GM12874 (cell line): ENCODE data around the gene MSH4.

Experiments
- TF ChIP-seq, protein P1 (sequence below): IDR thresholded peaks from 2 replicates; pipeline ENCODE4 v1.5.1; 2011; ENCODE audit warnings: low read depth, mild to moderate bottlenecking, control low read depth, low read length, moderate library complexity; ENCODE audit not compliant: insufficient read depth

MSH4 gene

DNA sequence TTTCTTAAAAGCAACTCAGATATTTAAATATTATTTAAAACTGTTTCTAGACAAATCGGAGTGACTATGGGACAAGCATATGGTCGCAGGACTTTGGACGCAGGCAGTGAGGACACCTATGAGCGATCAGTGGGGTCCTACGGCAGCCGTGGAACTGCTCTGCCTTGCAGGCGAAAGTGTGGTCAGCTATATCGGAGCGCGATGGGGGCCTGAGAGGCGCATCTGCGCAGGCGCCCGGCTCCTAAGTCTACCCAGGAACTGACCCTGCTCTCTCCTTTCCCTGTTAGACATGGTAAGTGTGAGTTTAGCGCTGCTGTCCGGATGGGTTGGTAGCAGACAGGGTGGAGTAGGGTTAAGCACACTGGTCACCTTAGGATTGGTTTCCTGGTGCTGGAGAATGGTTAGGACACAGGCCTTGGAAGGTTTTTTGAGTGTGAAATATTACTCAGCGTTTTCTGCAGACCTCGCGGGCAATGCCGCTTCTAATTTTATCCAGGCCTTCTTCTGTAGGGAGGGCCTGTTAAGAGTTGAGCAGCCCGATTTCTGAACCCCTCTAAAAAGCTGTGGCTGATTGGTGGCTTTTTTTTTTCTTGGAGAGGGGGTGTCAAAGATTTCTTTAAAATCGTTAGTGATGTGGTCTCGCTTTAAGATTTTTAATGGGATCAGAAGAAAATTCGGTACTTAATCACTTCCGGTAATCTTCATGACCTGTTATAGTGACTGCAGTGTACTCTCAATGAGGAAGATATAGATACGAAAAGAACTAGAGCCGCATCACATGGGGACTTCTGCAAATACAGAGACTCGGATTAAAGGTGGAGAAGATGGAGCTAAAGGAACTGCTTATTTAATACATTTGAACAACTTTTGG is 10.5 kb upstream of the MSH4 start, which contains the start of gene RABGGTB:
RABGGTB (plus strand) TSS at position 274 of the 871 bp plus-strand sequence; CDS start at position 290, 16 bp downstream.
- TF ChIP-seq, protein P1, sequence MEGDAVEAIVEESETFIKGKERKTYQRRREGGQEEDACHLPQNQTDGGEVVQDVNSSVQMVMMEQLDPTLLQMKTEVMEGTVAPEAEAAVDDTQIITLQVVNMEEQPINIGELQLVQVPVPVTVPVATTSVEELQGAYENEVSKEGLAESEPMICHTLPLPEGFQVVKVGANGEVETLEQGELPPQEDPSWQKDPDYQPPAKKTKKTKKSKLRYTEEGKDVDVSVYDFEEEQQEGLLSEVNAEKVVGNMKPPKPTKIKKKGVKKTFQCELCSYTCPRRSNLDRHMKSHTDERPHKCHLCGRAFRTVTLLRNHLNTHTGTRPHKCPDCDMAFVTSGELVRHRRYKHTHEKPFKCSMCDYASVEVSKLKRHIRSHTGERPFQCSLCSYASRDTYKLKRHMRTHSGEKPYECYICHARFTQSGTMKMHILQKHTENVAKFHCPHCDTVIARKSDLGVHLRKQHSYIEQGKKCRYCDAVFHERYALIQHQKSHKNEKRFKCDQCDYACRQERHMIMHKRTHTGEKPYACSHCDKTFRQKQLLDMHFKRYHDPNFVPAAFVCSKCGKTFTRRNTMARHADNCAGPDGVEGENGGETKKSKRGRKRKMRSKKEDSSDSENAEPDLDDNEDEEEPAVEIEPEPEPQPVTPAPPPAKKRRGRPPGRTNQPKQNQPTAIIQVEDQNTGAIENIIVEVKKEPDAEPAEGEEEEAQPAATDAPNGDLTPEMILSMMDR = no peak

DNA sequence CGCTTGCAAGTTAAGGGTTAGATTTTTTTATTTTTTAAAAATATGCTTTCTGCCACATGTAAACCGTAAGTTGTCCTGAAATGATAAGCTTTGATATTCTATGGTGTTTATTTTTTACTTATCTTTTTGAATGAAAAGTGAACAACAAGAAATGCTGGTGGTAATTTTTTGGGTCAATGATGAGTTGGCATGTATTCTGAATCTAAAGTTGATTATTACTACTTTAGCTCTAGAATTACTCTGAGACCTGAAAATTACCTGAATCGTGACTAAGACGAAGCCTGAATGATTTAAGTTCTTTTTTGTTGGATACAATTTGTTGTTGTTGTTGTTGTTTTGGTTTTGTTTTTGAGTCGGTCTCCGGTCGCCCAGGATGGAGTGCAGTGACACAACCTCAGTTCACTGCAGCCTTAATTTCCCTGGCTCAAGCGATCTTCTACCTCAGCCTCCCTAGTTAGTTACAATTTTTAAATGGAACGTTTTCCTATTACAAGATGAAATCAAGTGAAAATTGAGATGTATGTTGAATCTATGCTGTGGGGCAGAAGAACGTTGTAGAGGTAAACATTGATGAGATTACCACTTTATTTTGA is 9.7 kb upstream of the MSH4 start:
- TF ChIP-seq, protein P1 = no peak

DNA sequence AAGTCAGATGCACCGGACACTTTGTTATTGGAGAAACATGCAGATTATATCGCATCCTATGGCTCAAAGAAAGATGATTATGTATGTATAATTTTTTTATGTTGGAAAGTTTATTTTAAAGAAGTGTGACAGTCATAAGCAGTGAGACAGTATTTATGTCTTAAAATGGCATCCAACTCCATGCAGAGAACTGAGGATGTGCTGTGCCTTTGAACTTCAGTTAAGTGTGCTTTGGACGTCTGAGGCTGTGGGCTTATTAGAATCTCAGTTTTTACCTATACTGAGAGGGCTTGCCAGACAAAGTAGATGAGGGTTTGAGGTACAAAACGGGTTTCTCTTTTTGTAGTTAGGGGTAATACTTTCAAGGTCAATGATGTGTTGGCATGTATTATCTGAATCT is 9.2 kb upstream of the MSH4 start:
- TF ChIP-seq, protein P1 = no peak

DNA sequence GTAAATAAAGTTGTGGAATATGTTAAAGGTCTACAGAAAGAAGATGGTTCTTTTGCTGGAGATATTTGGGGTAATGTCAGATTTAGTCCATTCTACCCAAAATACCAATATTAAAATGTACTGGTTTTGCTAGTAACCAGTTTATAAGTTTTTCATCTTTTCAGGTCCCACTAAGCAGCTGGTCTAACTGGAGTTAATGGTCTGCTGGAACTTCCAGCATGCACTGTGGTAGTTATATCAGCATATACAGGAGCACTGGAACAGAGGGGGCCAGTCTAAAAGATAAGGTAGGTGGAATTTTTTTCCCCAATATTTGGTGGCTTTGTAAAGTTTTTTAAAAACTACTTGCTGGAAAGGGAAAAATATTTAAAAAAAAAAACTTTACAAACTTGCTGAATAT is 6.7 kb upstream of the MSH4 start:
- TF ChIP-seq, protein P1 = no peak

DNA sequence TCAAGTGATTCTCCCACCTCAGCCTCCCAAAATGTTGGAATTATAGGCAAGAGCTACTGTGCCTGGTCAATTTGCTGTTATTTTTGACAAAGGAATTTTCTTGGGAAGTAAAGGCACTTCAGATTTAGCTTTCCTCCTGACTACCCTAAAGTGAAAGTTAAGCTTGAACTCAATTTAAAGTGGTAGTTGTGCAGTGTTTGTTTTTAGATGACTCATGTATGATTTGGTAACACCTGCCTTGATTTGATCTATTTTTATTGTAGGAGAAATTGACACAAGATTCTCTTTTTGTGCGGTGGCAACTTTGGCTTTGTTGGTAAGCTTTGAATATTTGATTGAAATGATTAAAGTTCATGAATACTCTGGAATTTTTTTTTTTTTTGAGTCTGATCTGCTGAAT is 5.7 kb upstream of the MSH4 start:
- TF ChIP-seq, protein P1 = no peak

DNA sequence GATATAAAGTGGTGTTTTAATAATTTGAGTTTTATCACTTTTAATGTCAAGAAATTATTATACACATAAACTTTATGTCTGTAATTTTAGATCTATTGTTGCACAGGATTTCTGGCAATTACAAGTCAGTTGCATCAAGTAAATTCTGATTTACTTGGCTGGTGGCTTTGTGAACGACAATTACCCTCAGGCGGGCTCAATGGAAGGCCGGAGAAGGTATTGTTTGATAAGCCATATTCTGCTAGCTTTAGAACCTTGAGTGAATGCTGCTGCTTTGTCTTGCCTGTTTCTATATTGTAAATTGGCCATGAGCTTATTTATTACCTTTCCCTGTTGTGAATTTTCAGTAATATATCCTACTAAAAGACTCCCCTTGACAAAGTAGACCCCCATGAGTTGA is 4.6 kb upstream of the MSH4 start:
- TF ChIP-seq, protein P1 = no peak

DNA sequence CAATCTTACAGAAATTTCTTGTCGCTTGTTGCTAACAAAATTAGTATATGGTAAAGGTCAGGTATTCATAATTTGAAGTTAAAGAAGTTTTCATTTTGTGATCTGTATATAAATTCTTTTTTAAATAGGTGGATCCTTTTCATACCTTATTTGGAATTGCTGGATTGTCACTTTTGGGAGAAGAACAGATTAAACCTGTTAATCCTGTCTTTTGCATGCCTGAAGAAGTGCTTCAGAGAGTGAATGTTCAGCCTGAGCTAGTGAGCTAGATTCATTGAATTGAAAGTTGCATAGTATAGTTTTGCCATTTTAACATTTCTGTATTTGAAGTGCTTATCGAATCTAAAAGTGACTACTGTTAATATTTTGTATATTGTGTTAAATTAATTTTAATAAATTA is 2.3 kb upstream of the MSH4 start:
- TF ChIP-seq, protein P1 = no peak
